Muscle of back (tissue), 13 donors: Measurements from ENCODE around the gene ACVR1. TPM values are rescaled to one million over a fixed set of nuclear protein-coding genes. Genes with fewer than 3 reads are reported as not detected.

Source experiments
- DNase-seq, 3 donors: peaks; one replicate each; pipeline versions ENCODE4 v3.0.0 to v3.0.0-alpha.2; 2013
- long read RNA-seq, 9 donors: transcript quantifications; one replicate each; lab custom pipeline, GENCODE V29; 2026
- polyA plus RNA-seq, 10 donors: library from polyadenylated mRNA; unstranded; fragments of 120-200 nt; gene quantifications; one replicate each; pipeline ENCODE4 v1.2.1, GENCODE V29; 2013; ENCODE audit not compliant: insufficient read length in 10 of 10

Gene ACVR1
- 10 to 100 TPM; 23.4 to 37.0 (median 30.0) TPM for polyA plus RNA-seq
- long read RNA-seq, donor 1, partial matches to known transcripts: 0 of 2 reads
- long read RNA-seq, donor 1, other reads (novel, unspliced or antisense): 0 of 2 reads
- long read RNA-seq, donor 2, partial matches to known transcripts: 6 of 10 reads
- long read RNA-seq, donor 2, other reads (novel, unspliced or antisense): 0 of 10 reads
- long read RNA-seq, donor 3: 0 reads
- long read RNA-seq, donor 4, partial matches to known transcripts: 0 of 2 reads
- long read RNA-seq, donor 4, other reads (novel, unspliced or antisense): 0 of 2 reads
- long read RNA-seq, donor 5, transcript ACVR1-207 (11 exons, 2,861 nt): major isoform, 5 of 5 reads
- long read RNA-seq, donor 5, partial matches to known transcripts: 0 of 5 reads
- long read RNA-seq, donor 5, other reads (novel, unspliced or antisense): 0 of 5 reads
- long read RNA-seq, donor 6, partial matches to known transcripts: 0 of 4 reads
- long read RNA-seq, donor 6, other reads (novel, unspliced or antisense): 0 of 4 reads
- long read RNA-seq, donor 7, partial matches to known transcripts: 0 of 2 reads
- long read RNA-seq, donor 7, other reads (novel, unspliced or antisense): 0 of 2 reads
- long read RNA-seq, donor 8, partial matches to known transcripts: 0 of 2 reads
- long read RNA-seq, donor 8, other reads (novel, unspliced or antisense): 0 of 2 reads
- long read RNA-seq, donor 9: 0 reads

DNA sequence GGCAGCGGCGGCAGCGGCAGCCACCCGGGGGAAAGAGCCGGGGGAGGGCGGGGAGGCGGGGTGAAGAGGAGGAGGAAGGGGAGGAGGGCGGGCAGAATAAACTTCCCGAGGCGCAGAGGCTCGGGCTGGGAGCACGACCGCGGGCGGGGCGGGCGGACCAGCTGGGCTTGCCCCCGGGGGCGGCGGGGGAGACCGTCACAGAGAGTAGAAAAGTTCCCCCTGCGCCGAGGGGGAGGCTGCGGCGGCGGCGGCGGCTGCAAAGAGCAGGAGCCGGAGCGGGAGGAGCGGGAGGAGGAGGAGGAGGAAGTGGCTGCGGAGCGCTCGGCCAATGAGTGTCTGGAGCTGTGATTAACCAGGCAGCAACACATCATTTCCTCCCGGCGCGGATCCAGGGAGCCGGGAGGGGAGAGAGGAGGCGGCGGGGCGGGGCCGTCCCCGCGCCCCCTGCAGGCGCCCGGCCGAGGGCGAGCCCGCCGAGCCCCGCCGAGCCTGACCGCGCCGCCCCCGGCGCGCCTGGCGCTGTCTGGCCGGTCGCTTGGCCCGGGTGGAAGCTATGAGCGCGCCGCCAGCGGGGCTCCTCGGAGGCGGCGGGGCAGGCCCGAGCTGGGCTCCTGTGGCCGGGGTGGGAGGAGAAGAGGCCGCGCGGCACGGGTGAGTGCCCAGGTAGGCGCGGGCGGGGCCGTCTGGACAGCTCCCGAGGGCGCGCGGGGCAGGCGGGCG, at the start of gene ACVR1:
TSS of gene ACVR1 (minus strand) at position 265 of the 720 bp plus-strand sequence. CDS start 76,837 bp downstream, outside the sequence.
- DNase-seq: peak; percentile 98 to 99 (median 99)

- no peak for DNase-seq
These were observed 48.9 kb upstream of the ACVR1 start for GRCh38 chr2:157925071-157925470.

DNA sequence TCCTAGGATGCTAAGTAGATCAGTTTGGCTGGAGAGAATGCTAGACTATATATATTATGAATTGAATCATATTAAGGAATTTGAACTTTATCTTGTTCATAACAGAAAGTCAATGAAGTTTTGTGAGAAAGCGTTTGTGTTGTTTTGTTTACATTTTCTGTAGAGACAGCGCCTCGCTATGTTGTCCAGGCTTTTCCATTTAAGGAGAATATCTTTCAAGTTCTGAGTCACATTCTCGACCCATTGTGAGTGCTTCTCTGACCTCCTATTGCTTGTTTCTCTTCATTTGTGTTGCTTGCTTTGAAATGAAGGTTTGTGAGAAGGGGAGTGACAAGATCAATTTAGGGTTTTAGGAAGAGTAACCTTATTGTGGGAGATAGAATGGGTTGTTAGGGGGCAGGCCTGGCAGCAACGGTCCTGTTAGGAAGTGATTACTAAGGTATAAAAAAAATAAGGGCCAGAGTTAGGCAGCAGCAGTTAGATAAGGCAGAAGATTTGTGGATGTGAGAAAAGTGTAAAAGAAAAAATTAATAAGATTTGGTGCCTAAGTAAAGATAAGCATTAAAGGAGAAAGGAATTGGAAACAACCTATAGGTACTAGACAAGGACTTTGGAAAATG, 47.6 kb upstream of the ACVR1 start:
- DNase-seq: no peak

GRCh38 chr2:157922815-157923214, 46.7 kb upstream of the ACVR1 start:
- no peak for DNase-seq

DNA sequence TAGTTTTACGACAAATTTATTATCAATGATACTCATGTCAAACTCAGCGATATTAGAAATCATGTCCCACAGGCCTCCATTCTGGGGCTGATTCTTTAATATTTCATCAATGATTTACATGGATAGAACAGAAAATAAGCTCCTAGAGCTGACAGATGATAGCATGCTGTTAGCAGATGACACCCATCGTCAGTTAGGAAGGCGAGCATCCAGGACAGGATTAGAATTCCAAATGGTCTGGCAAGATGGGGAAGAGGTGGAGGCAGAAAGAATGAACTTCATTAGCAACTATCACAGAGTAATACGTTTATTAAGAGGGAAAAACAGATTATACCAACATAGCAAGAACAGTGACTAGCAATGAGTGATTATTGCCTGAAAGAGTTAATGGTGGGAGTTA, 46.2 kb upstream of the ACVR1 start:
- DNase-seq: no peak

DNA sequence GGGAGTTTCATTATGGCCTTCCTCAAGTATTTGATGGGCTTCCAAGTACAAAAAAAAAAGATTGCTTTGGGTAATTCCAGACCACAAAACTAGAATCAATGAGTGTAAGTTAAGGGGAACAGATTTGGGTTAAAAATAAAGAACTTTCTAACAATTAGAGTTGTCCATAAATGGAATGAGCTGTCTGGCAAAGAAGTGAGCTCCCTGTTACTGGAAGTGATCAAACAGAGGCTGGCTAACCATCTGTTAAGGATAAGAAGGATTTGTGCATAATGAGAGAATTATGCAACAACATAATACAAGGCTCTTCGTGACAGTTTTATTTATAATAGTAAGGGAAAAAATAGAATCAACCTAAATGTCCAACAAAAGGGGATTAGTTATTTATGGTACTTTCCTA, 44.6 kb upstream of the ACVR1 start:
- no peak for DNase-seq

- no peak for DNase-seq
These were observed 43.1 kb upstream of the ACVR1 start for GRCh38 chr2:157919181-157919580.

- no peak for DNase-seq
These were observed 42.2 kb upstream of the ACVR1 start for GRCh38 chr2:157918319-157918718.

DNA sequence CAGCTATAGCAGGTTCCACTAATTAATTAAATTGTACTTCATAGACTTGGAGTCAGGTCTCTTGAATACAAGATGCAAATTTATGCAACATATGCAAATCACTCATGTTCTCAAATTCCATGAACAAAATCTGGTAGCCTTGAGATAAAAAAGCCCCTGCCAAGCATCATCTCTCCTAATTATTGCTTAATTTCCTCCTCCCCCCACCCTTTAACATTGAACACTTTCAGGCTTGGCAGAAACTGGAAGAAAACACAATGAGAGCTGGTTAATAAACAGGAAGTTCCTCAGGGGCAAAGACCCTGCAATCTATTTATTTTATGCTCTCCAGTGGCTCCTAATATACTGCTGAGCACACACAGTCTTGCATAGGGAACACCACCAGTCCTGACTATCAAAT, 35.6 kb upstream of the ACVR1 start:
- DNase-seq: no peak

DNA sequence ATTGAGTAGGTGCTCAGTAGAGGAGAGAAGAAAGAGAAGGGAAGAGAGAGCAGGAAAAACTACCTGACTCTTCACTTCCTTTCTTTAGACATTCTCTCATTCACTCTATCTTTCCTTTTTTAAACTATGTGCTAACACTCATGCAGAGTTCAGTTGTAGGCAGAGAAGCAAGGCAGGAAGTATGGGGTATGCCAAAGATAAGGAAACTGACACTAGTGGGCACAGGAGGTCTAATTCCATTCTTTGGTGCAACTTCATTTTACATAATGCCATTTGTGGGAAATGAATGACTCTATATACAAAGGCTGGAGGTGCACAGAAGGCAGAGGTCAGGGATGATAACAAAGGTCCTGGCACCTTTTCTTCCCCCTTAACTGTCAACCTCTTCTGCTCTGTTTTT, 35.1 kb upstream of the ACVR1 start:
- no peak for DNase-seq

GRCh38 chr2:157905092-157905491, 29.0 kb upstream of the ACVR1 start:
- no peak for DNase-seq

- DNase-seq: no peak
These were observed 27.5 kb upstream of the ACVR1 start for GRCh38 chr2:157903626-157904025.

DNA sequence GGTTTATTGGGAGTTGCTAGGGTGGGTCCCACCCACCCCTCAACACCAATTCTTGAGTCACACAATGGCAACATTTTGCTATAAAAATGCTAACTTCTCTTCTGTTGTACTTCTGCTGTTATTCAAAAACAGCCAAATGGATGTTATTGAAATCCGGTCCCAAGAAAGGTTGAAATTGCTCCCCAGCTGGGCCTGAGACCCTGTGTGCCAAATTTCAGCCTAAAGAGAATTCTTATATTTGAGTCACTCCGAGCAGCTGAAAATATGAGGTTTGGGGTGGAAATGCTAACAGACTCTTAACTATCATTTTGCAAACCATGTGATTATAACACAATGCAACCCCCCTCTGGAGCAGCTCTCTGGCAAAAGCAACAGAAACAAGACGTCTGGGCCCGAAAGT, 27.0 kb upstream of the ACVR1 start:
- peak in 2 of 3 donors; percentile 13 to 63 for DNase-seq

GRCh38 chr2:157902692-157903091, 26.6 kb upstream of the ACVR1 start:
- DNase-seq: no peak

GRCh38 chr2:157901325-157901724, 25.2 kb upstream of the ACVR1 start:
- no peak for DNase-seq

DNA sequence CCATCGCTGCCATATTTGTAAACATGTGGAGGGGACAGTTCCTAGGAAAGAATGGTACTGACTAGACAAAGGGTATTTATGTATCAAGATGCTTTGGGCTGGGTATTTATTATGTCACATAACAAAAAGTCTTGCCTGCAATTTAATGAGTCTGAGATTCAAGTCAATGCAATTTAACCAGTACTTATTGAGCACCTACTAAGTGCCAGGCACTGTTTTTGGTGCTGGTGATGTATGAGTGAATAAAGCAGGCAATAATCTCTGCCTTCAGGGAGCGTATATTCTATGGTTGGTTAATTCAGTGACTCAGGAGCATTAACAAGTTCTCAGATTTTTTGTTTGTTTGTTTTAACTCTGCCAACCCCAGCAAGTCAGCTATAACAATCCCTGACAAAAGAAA, 24.6 kb upstream of the ACVR1 start:
- no peak for DNase-seq

- no peak for DNase-seq
These were observed 24.1 kb upstream of the ACVR1 start for GRCh38 chr2:157900203-157900602.

DNA sequence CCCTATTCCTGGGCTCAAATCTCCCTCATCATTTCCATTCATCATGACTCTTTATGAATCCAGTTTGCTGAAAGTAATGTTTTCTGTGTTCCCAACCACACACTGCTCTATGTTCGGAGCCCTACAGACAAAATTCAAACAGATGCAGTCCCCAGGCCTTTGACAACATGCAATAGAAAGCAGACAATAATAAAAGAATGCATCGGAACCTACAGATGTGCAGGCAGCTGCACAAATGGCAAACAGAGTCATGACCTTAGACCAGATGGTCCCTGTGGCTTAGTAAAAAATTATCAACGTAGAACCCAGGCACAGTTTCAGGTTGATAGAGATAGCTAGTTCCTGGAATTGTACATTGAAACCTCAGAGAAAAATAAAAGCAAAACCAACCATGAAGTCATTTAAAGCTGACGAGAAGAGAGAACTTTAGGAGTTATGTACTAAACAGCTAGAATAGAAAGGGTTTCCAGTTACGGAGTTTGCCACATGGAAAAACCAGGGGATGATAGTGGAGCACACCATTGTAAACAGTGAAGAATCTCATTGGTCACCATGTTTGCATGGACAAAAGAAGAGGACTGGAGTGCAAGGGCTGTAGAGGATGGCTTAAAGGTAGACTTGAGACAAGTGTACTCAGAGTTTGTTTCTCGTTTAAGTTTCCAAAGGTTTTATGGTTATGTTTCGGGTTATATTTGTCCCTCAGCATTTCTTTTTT, 23.2 kb upstream of the ACVR1 start:
- DNase-seq: peak in 2 of 3 donors; percentile 13 to 56

DNA sequence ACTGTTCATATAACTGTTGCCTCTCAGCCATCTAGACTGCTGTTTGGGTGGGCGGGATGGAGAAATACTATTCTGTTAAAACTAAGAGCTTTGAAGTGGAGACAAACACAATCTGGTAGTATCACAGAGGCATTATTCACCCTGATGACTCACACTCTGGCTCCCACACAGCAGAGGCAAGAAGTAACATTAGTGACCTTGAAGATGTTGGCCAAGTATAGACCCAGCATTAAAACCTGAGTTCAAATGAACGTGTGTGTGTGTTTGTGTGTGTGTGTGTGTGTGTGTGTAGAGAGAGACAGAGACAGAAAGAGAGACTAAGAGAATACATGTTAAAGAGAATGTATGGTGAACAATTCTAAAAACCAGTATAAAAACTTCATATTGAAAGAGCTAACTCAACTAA, 22.5 kb upstream of the ACVR1 start:
- DNase-seq: peak in 1 of 3 donors; percentile 57

DNA sequence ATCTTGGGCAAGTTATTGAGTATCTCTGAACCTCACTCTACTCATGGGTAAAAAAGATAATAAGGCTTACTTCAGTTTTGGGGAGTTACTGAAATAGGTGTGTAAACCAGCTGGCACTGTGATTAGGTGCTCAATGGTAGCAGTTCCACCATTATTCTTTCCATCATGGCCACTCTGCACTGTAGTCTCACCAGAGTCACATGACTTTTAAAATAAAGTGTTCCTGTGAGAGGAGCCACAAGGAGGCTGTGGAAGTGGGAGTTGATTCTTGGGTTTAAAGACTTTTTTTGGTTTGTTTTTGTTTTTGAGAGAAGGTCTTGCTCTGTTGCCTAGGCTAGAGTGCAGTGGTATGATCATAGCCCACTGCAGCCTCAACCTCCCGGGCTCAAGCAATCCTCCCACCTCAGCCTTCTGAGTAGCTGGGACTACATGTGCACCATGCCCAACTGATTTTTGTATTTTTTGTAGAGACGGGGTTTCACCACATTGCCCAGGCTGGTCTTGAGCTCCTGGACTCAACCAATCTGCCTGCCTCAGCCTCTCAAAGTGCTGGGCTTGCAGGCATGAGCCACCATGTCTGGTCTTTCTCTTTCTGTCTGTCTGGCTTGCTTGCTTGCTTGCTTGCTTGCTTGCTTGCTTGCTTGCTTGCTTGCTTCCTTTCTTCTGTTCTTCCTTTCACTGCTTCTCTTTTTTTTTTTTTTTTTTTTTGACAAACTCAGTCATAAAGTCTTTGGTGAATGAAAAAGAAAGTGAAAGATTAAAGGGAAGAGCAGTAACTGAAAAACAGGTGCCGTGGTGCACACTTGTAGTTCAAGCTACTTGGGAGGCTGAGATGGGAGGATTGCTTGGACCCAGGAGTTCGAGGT, 21.2 kb upstream of the ACVR1 start:
- no peak for DNase-seq
